ENCODE results near the gene CDC42BPB. TPM values are rescaled to one million over a fixed set of nuclear protein-coding genes. Genes with fewer than 3 reads are reported as not detected.

Gene CDC42BPB
- total RNA-seq, 2 donors from 2014 or later: 66.2 to 102 TPM

- TF ChIP-seq, protein P1, sequence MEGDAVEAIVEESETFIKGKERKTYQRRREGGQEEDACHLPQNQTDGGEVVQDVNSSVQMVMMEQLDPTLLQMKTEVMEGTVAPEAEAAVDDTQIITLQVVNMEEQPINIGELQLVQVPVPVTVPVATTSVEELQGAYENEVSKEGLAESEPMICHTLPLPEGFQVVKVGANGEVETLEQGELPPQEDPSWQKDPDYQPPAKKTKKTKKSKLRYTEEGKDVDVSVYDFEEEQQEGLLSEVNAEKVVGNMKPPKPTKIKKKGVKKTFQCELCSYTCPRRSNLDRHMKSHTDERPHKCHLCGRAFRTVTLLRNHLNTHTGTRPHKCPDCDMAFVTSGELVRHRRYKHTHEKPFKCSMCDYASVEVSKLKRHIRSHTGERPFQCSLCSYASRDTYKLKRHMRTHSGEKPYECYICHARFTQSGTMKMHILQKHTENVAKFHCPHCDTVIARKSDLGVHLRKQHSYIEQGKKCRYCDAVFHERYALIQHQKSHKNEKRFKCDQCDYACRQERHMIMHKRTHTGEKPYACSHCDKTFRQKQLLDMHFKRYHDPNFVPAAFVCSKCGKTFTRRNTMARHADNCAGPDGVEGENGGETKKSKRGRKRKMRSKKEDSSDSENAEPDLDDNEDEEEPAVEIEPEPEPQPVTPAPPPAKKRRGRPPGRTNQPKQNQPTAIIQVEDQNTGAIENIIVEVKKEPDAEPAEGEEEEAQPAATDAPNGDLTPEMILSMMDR (IDR thresholded peaks at IDR 0.05): no peak
- TF ChIP-seq POLR2A (IDR thresholded peaks at IDR 0.05): no peak
- ATAC-seq (no peak), DNase-seq (no peak)
- Histone ChIP-seq H3K27me3 (peaks cover 5 to 29% of the 10 kb centered on the region in 2 donors), H3K9me3 (no peaks in the 10 kb centered on the region), H3K4me1 (peaks cover 29% of the 10 kb centered on the region), H3K4me3 (no peak overlapping the region), H3K36me3 (replicated peaks in 1 of 2; ENCODE audit: insufficient read depth in 1 of 2, low read depth in 2 of 2) (peaks cover 0 to 10% of the 10 kb centered on the region in 2 donors), H3K27ac (no peak overlapping the region)
- intact Hi-C loops (cut with DNase I): no loop called here
- WGBS, 2 donors: 86 to 93% methylated on average over 24 of the region's 26 CpGs
Observed at GRCh38 chr14:102932484-102933248, 124.7 kb downstream of the CDC42BPB start.

- peaks cover 0 to 4% of the 10 kb centered on the region in 2 donors for H3K36me3 ChIP-seq (replicated peaks in 1 of 2; ENCODE audit: insufficient read depth in 1 of 2, low read depth in 2 of 2)
- ATAC-seq: no peak
- TF ChIP-seq, protein P1 (IDR thresholded peaks at IDR 0.05): no peak
- TF ChIP-seq POLR2A (IDR thresholded peaks at IDR 0.05): no peak
Observed at GRCh38 chr14:102931580-102932285, 125.6 kb downstream of the CDC42BPB start.

GRCh38 chr14:102930753-102931579 is 126.4 kb downstream of the CDC42BPB start:
- H3K36me3 ChIP-seq (replicated peaks in 1 of 2; ENCODE audit: insufficient read depth in 1 of 2, low read depth in 2 of 2): peaks cover 0 to 4% of the 10 kb centered on the region in 2 donors
- intact Hi-C loops (cut with DNase I): no loop called here
- H3K4me3 ChIP-seq: no peak overlapping the region
- peak; percentile 27 for ATAC-seq
- no peak overlapping the region for H3K27ac ChIP-seq
- TF ChIP-seq, protein P1 (IDR thresholded peaks at IDR 0.05): no peak
- TF ChIP-seq POLR2A (IDR thresholded peaks at IDR 0.05): no peak
- peaks cover 29% of the 10 kb centered on the region for H3K4me1 ChIP-seq
- DNase-seq: no peak
- H3K27me3 ChIP-seq: peaks cover 5 to 29% of the 10 kb centered on the region in 2 donors
- WGBS, 2 donors: 63 to 69% methylated on average over 20 to 30 of the region's 34 CpGs
- H3K9me3 ChIP-seq: no peaks in the 10 kb centered on the region

More at GRCh38 chr14:102931580-102932285, 125.6 kb downstream of the CDC42BPB start:
- DNase-seq: no peak
- H3K27me3 ChIP-seq: peaks cover 5 to 29% of the 10 kb centered on the region in 2 donors
- 90 to 91% methylated on average over 10 to 11 of the region's 12 CpGs for WGBS, 2 donors
- peaks cover 29% of the 10 kb centered on the region for H3K4me1 ChIP-seq
- intact Hi-C loops (cut with DNase I): no loop called here
- H3K9me3 ChIP-seq: no peaks in the 10 kb centered on the region
- H3K4me3 ChIP-seq: no peak overlapping the region
- H3K27ac ChIP-seq: no peak overlapping the region

- Histone ChIP-seq H3K27me3 (peaks cover 5 to 29% of the 10 kb centered on the region in 2 donors), H3K4me3 (no peak overlapping the region), H3K4me1 (peaks cover 29% of the 10 kb centered on the region), H3K9me3 (no peaks in the 10 kb centered on the region), H3K36me3 (replicated peaks in 1 of 2; ENCODE audit: insufficient read depth in 1 of 2, low read depth in 2 of 2) (peaks cover 0 to 4% of the 10 kb centered on the region in 2 donors), H3K27ac (no peak overlapping the region)
- WGBS, 2 donors: 3 to 5% methylated on average over 19 to 26 of the region's 74 CpGs
- peak in 1 of 4 donors; percentile 31 for DNase-seq
- no peak for TF ChIP-seq POLR2A (IDR thresholded peaks at IDR 0.05)
- TF ChIP-seq, protein P1 (IDR thresholded peaks at IDR 0.05): no peak
- ATAC-seq: peak; percentile 34
- intact Hi-C loops (cut with DNase I): no loop called here
Observed at GRCh38 chr14:102930138-102930752, 127.1 kb downstream of the CDC42BPB start.
